Measurements from ENCODE around the gene PCSK6. TPM values are rescaled to one million over a fixed set of nuclear protein-coding genes. Genes with fewer than 3 reads are reported as not detected.

Gene PCSK6
- total RNA-seq, 1 donor from 2014 or later: 16.6 TPM

GRCh38 chr15:101437209-101437608, 52.3 kb downstream of the PCSK6 start:
- Histone ChIP-seq H3K4me1 (no peaks in the 10 kb centered on the region), H3K36me3 (no peaks in the 10 kb centered on the region), H3K4me3 (no peak overlapping the region), H3K27ac (no peak overlapping the region), H3K9me3 (no peaks in the 10 kb centered on the region), H3K27me3 (no peaks in the 10 kb centered on the region)
- ATAC-seq: no peak
- intact Hi-C loops (cut with DNase I): no loop called here
- no peak for DNase-seq
- TF ChIP-seq CTCF (IDR thresholded peaks at IDR 0.05): no peak

DNA sequence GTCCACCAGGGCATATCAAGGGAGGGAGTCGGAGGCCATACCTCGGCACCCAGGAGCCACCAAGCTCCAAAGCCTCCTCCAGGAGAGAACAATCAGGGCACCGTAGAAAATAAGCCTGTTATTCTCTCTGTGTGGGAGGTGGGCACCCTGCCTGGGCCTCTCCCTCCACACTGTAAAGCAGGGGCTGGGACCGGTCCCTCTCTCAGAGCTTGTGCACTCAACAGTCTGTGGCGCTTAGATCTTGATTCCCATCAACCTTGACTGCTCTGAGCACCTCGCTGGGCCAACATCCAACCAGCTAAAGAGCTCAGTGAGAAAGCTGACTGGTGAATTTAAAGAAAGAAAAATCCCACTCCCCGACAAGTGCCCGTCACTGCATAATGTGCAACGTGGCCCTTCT, 53.0 kb downstream of the PCSK6 start:
- ATAC-seq: no peak
- no peaks in the 10 kb centered on the region for H3K4me1 ChIP-seq
- DNase-seq: no peak
- no peak for TF ChIP-seq CTCF (IDR thresholded peaks at IDR 0.05)
- no peak overlapping the region for H3K4me3 ChIP-seq
- H3K27me3 ChIP-seq: no peaks in the 10 kb centered on the region
- no peak overlapping the region for H3K27ac ChIP-seq
- no peaks in the 10 kb centered on the region for H3K9me3 ChIP-seq
- intact Hi-C loops (cut with DNase I): no loop called here
- no peaks in the 10 kb centered on the region for H3K36me3 ChIP-seq

DNA sequence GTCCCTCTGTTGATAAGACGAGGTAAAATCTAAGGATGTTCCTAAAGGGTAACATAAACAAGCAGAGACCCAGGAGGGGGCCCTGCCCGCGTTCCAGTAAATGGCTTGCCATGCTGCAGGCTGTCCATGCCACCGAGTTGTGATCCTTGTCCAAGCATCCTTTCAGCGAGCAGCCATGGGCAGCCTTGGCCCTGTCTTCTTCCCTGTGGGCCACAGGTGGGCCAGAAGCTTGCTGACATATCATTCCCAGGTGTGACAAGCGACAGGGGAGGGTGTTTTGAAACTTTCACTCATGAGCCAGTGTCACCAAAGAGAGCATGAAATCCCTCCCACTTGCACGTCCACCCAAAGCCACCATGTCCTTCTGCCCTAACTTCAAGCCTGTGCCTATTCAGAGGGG, 53.7 kb downstream of the PCSK6 start:
- no peak for ATAC-seq
- Histone ChIP-seq H3K36me3 (no peaks in the 10 kb centered on the region), H3K27ac (no peak overlapping the region), H3K27me3 (no peaks in the 10 kb centered on the region), H3K9me3 (no peaks in the 10 kb centered on the region), H3K4me1 (no peaks in the 10 kb centered on the region), H3K4me3 (no peak overlapping the region)
- intact Hi-C loops (cut with DNase I): no loop called here
- DNase-seq: no peak
- no peak for TF ChIP-seq CTCF (IDR thresholded peaks at IDR 0.05)

DNA sequence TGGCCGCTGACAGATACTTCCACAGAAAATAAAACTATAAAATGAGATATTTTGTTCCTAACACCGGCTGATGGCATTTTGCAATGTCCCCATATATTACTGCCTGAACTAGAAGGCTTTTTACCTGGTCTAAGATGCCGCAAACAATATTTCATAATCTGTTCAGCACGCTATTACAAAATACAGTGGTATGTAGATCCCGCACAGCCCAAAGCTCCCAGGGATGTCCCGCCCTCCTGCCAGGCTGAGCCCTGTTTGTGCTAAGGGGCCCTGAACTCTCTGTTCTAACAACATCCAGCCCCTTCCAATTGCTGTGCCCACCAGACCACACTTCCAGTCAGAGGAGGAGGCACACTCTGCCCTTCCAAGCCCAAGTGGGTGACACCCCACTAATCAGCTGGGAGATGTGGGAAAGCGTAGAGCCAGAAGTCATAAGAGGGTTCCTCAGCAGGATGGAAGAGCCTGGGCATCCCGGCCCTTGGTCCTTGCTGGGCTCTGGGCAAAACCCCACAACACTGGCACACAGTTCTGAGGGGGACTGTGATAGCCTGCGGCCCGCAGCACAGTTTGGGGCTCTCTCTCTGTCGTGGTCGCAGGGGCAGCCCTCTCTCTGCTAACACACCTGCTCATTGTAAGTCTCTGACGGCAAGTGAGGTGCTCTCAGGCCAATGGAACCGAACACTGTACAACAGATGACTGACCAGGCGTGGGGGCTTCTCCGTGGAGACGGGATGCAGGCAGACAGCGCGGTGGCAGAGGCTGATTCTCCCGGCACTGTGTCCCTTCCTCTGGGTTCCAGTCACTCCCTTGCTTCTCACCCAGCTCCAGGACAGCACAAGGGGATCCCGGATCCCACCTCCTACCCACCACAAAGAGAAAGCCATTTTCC, 55.2 kb downstream of the PCSK6 start:
- TF ChIP-seq CTCF (IDR thresholded peaks at IDR 0.05): no peak
- Histone ChIP-seq H3K27ac (no peak overlapping the region), H3K4me1 (no peaks in the 10 kb centered on the region), H3K27me3 (no peaks in the 10 kb centered on the region), H3K36me3 (no peaks in the 10 kb centered on the region), H3K9me3 (no peaks in the 10 kb centered on the region), H3K4me3 (no peak overlapping the region)
- intact Hi-C loops (cut with DNase I): no loop called here
- ATAC-seq (no peak), DNase-seq (no peak)

DNA sequence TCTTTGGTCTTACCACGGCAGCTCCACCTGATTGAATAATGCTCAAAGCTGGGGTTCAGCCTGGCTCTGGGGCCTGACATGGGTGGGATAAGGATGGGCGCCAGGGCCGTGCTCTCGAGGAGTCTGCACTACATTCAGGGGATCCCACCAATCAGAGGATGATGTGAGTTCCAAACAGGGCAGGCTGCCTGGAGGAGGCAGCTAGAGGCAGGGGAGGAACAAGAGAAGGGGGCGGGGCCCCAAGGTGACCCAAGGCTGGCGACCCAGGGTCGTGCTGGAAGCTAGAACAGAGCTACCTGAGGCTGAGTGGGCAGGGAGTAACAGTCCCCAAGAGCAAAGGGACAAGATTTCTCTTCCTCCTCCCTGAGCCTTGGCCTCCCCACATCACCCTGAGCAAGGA, 56.1 kb downstream of the PCSK6 start:
- ATAC-seq: no peak
- H3K4me3 ChIP-seq: no peak overlapping the region
- H3K27ac ChIP-seq: no peak overlapping the region
- intact Hi-C loops (cut with DNase I): no loop called here
- no peaks in the 10 kb centered on the region for H3K36me3 ChIP-seq
- H3K27me3 ChIP-seq: no peaks in the 10 kb centered on the region
- TF ChIP-seq CTCF (IDR thresholded peaks at IDR 0.05): no peak
- DNase-seq: no peak
- no peaks in the 10 kb centered on the region for H3K4me1 ChIP-seq
- H3K9me3 ChIP-seq: no peaks in the 10 kb centered on the region
